ENCODE data around the gene TMEM236.

Gene TMEM236

GRCh38 chr10:17758896-17759295, 6.9 kb downstream of the TMEM236 start:
- no peak overlapping the region for H2AFZ ChIP-seq (ENCODE audit: low read length)
- TF ChIP-seq CTCF (IDR thresholded peaks at IDR 0.05; ENCODE audit: low read length), result no peak
- no peak for TF ChIP-seq EZH2phosphoT487 (IDR thresholded peaks at IDR 0.05; ENCODE audit: low read length)
- no peak for TF ChIP-seq EZH2 (optimal IDR thresholded peaks at IDR 0.05; ENCODE audit: low read depth, low read length)

GRCh38 chr10:17764142-17764541, 12.1 kb downstream of the TMEM236 start:
- Histone ChIP-seq H3K4me3 (ENCODE audit: low read length) (no peak overlapping the region), H3K4me2 (ENCODE audit: low read depth, low read length) (no peak overlapping the region), H3K36me3 (replicated peaks; ENCODE audit: insufficient read depth, low read length) (no peaks in the 10 kb centered on the region), H2AFZ (ENCODE audit: low read length) (no peak overlapping the region), H3K9me3 (replicated peaks; ENCODE audit: insufficient read depth, low read length) (no peaks in the 10 kb centered on the region), H3K27me3 (replicated peaks; ENCODE audit: insufficient read depth, low read length) (no peaks in the 10 kb centered on the region), H3K27ac (ENCODE audit: low read length) (no peak overlapping the region), H3F3A (ENCODE audit: insufficient read depth, low read length) (no peaks in the 10 kb centered on the region), H4K20me1 (ENCODE audit: insufficient read depth, low read length) (no peaks in the 10 kb centered on the region), H3K9me2 (replicated peaks; ENCODE audit: insufficient read depth, low read length) (no peaks in the 10 kb centered on the region), H3K4me1 (ENCODE audit: low read length) (no peaks in the 10 kb centered on the region), H3K79me2 (ENCODE audit: low read length) (no peaks in the 10 kb centered on the region), H3K9ac (ENCODE audit: low read length) (no peak overlapping the region)
- TF ChIP-seq EZH2phosphoT487 (IDR thresholded peaks at IDR 0.05; ENCODE audit: low read length), result no peak
- no peak for TF ChIP-seq EZH2 (optimal IDR thresholded peaks at IDR 0.05; ENCODE audit: low read depth, low read length)
- TF ChIP-seq CTCF (IDR thresholded peaks at IDR 0.05; ENCODE audit: low read length), result no peak
- no peak for DNase-seq

More at GRCh38 chr10:17758896-17759295, 6.9 kb downstream of the TMEM236 start:
- Histone ChIP-seq H3K4me1 (ENCODE audit: low read length) (peaks cover 15% of the 10 kb centered on the region), H3K27me3 (replicated peaks; ENCODE audit: insufficient read depth, low read length) (no peaks in the 10 kb centered on the region), H4K20me1 (ENCODE audit: insufficient read depth, low read length) (no peaks in the 10 kb centered on the region), H3K9me3 (replicated peaks; ENCODE audit: insufficient read depth, low read length) (no peaks in the 10 kb centered on the region), H3K27ac (ENCODE audit: low read length) (no peak overlapping the region), H3K9ac (ENCODE audit: low read length) (no peak overlapping the region), H3K36me3 (replicated peaks; ENCODE audit: insufficient read depth, low read length) (no peaks in the 10 kb centered on the region), H3F3A (ENCODE audit: insufficient read depth, low read length) (peaks cover 17% of the 10 kb centered on the region; the same call in 1 of the 2 replicates), H3K9me2 (replicated peaks; ENCODE audit: insufficient read depth, low read length) (no peaks in the 10 kb centered on the region), H3K4me2 (ENCODE audit: low read depth, low read length) (no peak overlapping the region), H3K4me3 (ENCODE audit: low read length) (no peak overlapping the region), H3K79me2 (ENCODE audit: low read length) (no peaks in the 10 kb centered on the region)
- DNase-seq, result no peak

GRCh38 chr10:17765602-17766001, 13.6 kb downstream of the TMEM236 start:
- no peak for DNase-seq
- Histone ChIP-seq H3K9me2 (replicated peaks; ENCODE audit: insufficient read depth, low read length) (no peaks in the 10 kb centered on the region), H3K4me1 (ENCODE audit: low read length) (no peaks in the 10 kb centered on the region), H3K27ac (ENCODE audit: low read length) (no peak overlapping the region), H3K9me3 (replicated peaks; ENCODE audit: insufficient read depth, low read length) (no peaks in the 10 kb centered on the region), H3K27me3 (replicated peaks; ENCODE audit: insufficient read depth, low read length) (no peaks in the 10 kb centered on the region), H4K20me1 (ENCODE audit: insufficient read depth, low read length) (no peaks in the 10 kb centered on the region), H3K4me3 (ENCODE audit: low read length) (no peak overlapping the region), H3K4me2 (ENCODE audit: low read depth, low read length) (no peak overlapping the region), H3K9ac (ENCODE audit: low read length) (no peak overlapping the region), H2AFZ (ENCODE audit: low read length) (no peak overlapping the region), H3F3A (ENCODE audit: insufficient read depth, low read length) (no peaks in the 10 kb centered on the region), H3K79me2 (ENCODE audit: low read length) (no peaks in the 10 kb centered on the region), H3K36me3 (replicated peaks; ENCODE audit: insufficient read depth, low read length) (no peaks in the 10 kb centered on the region)
- TF ChIP-seq CTCF (IDR thresholded peaks at IDR 0.05; ENCODE audit: low read length), result no peak
- no peak for TF ChIP-seq EZH2phosphoT487 (IDR thresholded peaks at IDR 0.05; ENCODE audit: low read length)
- no peak for TF ChIP-seq EZH2 (optimal IDR thresholded peaks at IDR 0.05; ENCODE audit: low read depth, low read length)

Data from MM.1S (cell line).